Smooth muscle cell (in vitro differentiated cells): ENCODE results near the gene POFUT2. TPM values are rescaled to one million over a fixed set of nuclear protein-coding genes. Genes with fewer than 3 reads are reported as not detected.

Experiments used
- polyA plus RNA-seq: library from polyadenylated mRNA; unstranded; fragments of >200 nt; fragmentation: Nextera tagmentation; extraction: Ambion mirVana; gene quantifications from 2 replicates; pipeline ENCODE4 v1.2.1, GENCODE V29; 2016
- total RNA-seq: library from RNA; depleted of rRNA; stranded (reverse); fragments of >200 nt; gene quantifications from 2 replicates; pipeline ENCODE4 v1.2.3, GENCODE V29; 2014

The POFUT2 gene
- total and polyA plus RNA-seq, 2 experiments from 2014 or later: 32.1 to 70.0 TPM

Other genes with a start within 250 kb of the POFUT2 start
- gene ADARB1, start 213.3 kb downstream of the POFUT2 start, total RNA-seq: 20.3 and 28.9 TPM in 2 replicates
- 25.6 and 27.6 TPM in 2 replicates for gene ADARB1, start 213.3 kb downstream of the POFUT2 start, polyA plus RNA-seq
- gene COL18A1, start 117.3 kb upstream of the POFUT2 start, total RNA-seq: 192 and 240 TPM in 2 replicates
- 362 and 485 TPM in 2 replicates for gene COL18A1, start 117.3 kb upstream of the POFUT2 start, polyA plus RNA-seq